A673 (cell line): ENCODE measurements around the gene DSP. TPM values are rescaled to one million over a fixed set of nuclear protein-coding genes. Genes with fewer than 3 reads are reported as not detected.

ENCODE experiments used
- BruUV-seq: library from RNA; stranded (reverse); fragments of 400-500 nt; replicated peaks from 2 replicates; lab custom pipeline; 2021; lab: Mats Ljungman, UMichigan
- CTCF ChIA-PET: fragments of 300-600 bp; sonication (Branson Sonifier 250); formaldehyde crosslinking; loops from one replicate; lab custom pipeline; 2022; ENCODE audit warnings: antibody characterized with exemption; lab: Charles Lee
- POLR2A ChIA-PET: fragments of 300-600 bp; sonication (Branson Sonifier 250); formaldehyde crosslinking; loops from one replicate; lab custom pipeline; 2022; ENCODE audit warnings: antibody characterized with exemption; ENCODE audit not compliant: low non-redundant PET; lab: Charles Lee
- DNase-seq: peaks from one replicate; pipeline ENCODE4 v3.0.0-alpha.2; 2015; ENCODE audit warnings: low spot score
- H3K27ac ChIP-seq: fragments of 200-600 bp; sonication (generic); 2 replicates; pipeline ENCODE4 v1.5.1; 2016; ENCODE audit warnings: mixed run types, low read depth, mild to moderate bottlenecking, mixed read lengths, antibody characterized with exemption, low read length; ENCODE audit not compliant: poor library complexity, severe bottlenecking
- H3K27me3 ChIP-seq: fragments of 200-600 bp; sonication (generic); replicated peaks from 2 replicates; pipeline ENCODE4 v1.6.1; 2017; ENCODE audit warnings: mixed run types, low read depth, mild to moderate bottlenecking, mixed read lengths, antibody characterized with exemption, low read length; ENCODE audit not compliant: insufficient read depth, poor library complexity
- H3K36me3 ChIP-seq: fragments of 200-600 bp; sonication (generic); 2 replicates; pipeline ENCODE4 v1.6.1; 2016; ENCODE audit warnings: mixed run types, mild to moderate bottlenecking, mixed read lengths, antibody characterized with exemption, low read length; ENCODE audit not compliant: insufficient read depth, poor library complexity, severe bottlenecking
- H3K4me1 ChIP-seq: fragments of 200-600 bp; sonication (generic); 2 replicates; pipeline ENCODE4 v1.6.1; 2017; ENCODE audit warnings: mixed run types, mild to moderate bottlenecking, mixed read lengths, antibody characterized with exemption, low read length; ENCODE audit not compliant: insufficient read depth, poor library complexity, severe bottlenecking
- H3K4me3 ChIP-seq: fragments of 200-600 bp; sonication (generic); 2 replicates; pipeline ENCODE4 v1.5.1; 2016; ENCODE audit warnings: low read depth, mixed run types, mild to moderate bottlenecking, mixed read lengths, low read length; ENCODE audit not compliant: poor library complexity, severe bottlenecking
- H3K9me3 ChIP-seq: fragments of 200-600 bp; sonication (generic); 2 replicates; pipeline ENCODE4 v1.6.1; 2016; ENCODE audit warnings: mixed run types, low read depth, mild to moderate bottlenecking, mixed read lengths, antibody characterized with exemption, low read length; ENCODE audit not compliant: poor library complexity, severe bottlenecking
- EZH2 ChIP-seq: fragments of 200-600 bp; sonication (generic); IDR thresholded peaks from 2 replicates; pipeline ENCODE4 v1.6.1; 2017; ENCODE audit warnings: borderline replicate concordance, low read depth, mild to moderate bottlenecking, mixed read lengths, antibody characterized with exemption, low read length; ENCODE audit not compliant: poor library complexity, severe bottlenecking
- intact Hi-C: fragments of 100-400 bp; cut with micrococcal nuclease; formaldehyde crosslinking; loops from one replicate; pipeline ENCODE4 v1.10.0; 2022; ENCODE audit not compliant: unreplicated experiment
- total RNA-seq: library from RNA; stranded (reverse); gene quantifications from 2 replicates; pipeline ENCODE4 v1.2.3, GENCODE V29; 2021
- TF ChIP-seq, protein P1 (sequence below): fragments of 300-800, 200-600 bp; sonication (generic); conservative IDR thresholded peaks from 2 replicates; pipeline ENCODE4 v1.5.1; 2017; ENCODE audit warnings: low read depth, mild to moderate bottlenecking, antibody characterized with exemption, low read length, moderate library complexity, mixed read lengths

Gene DSP
- total RNA-seq, 1 experiment from 2014 or later, result 0.28 TPM

DNA sequence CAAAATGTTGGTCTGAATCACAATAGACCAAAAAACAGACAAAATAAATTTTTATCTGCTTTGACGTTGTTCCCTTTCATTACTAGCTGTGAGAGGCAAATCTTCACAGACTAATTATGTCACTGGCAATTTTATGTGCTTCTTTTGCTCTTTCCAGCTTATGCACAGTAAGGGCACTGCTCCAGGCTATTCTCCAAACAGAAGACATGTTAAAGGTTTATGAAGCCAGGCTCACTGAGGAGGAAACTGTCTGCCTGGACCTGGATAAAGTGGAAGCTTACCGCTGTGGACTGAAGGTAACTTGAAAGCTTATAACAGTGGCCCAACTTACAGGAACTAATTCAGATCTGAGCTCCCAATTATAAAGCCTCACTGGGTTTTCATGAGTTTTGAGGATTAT lies 33.0 kb downstream of the DSP start:
- ChIA-PET POLR2A (no interaction called here), CTCF (no interaction called here)
- H3K36me3 ChIP-seq, result no peaks in the 10 kb centered on the region
- H3K27ac ChIP-seq, result no peak overlapping the region
- no peaks in the 10 kb centered on the region for H3K4me1 ChIP-seq
- H3K4me3 ChIP-seq, result no peak overlapping the region
- no peaks in the 10 kb centered on the region for H3K9me3 ChIP-seq
- no peak for DNase-seq
- TF ChIP-seq EZH2, result no peak
- H3K27me3 ChIP-seq, result no peaks in the 10 kb centered on the region
- BruUV-seq, result no TSS peak
- intact Hi-C loops, result no loop called here

DNA sequence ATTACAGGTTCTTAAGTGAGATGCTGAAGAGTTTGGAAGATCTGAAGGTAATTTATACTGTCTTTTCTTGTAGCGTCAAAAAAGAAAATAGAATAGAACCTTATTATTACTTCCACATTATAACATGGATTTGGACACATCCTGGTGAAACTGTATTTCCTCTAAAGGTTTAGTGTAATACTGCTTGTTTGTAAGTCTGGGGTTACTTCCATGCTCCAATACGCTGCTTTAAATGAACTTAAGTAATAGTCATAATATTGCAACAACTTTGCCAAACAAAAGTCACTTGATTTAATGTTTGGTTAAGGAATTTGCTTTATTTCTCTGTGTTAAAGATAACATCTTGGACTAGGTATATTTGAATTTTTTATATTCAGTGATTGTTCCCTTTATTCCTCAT lies 37.0 kb downstream of the DSP start:
- no TSS peak for BruUV-seq
- no peaks in the 10 kb centered on the region for H3K4me1 ChIP-seq
- no peak overlapping the region for H3K27ac ChIP-seq
- no peak for TF ChIP-seq EZH2
- TF ChIP-seq, protein P1, sequence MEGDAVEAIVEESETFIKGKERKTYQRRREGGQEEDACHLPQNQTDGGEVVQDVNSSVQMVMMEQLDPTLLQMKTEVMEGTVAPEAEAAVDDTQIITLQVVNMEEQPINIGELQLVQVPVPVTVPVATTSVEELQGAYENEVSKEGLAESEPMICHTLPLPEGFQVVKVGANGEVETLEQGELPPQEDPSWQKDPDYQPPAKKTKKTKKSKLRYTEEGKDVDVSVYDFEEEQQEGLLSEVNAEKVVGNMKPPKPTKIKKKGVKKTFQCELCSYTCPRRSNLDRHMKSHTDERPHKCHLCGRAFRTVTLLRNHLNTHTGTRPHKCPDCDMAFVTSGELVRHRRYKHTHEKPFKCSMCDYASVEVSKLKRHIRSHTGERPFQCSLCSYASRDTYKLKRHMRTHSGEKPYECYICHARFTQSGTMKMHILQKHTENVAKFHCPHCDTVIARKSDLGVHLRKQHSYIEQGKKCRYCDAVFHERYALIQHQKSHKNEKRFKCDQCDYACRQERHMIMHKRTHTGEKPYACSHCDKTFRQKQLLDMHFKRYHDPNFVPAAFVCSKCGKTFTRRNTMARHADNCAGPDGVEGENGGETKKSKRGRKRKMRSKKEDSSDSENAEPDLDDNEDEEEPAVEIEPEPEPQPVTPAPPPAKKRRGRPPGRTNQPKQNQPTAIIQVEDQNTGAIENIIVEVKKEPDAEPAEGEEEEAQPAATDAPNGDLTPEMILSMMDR, result no peak
- ChIA-PET POLR2A (no interaction called here), CTCF (interaction anchor here (0.6 kb wide), 1 partner anchor 98 kb away, joined by 9 read pairs; no protein-coding TSS in a partner anchor)
- no peaks in the 10 kb centered on the region for H3K36me3 ChIP-seq
- intact Hi-C loops, result no loop called here
- H3K4me3 ChIP-seq, result no peak overlapping the region
- H3K27me3 ChIP-seq, result no peaks in the 10 kb centered on the region
- no peaks in the 10 kb centered on the region for H3K9me3 ChIP-seq
- DNase-seq, result no peak

DNA sequence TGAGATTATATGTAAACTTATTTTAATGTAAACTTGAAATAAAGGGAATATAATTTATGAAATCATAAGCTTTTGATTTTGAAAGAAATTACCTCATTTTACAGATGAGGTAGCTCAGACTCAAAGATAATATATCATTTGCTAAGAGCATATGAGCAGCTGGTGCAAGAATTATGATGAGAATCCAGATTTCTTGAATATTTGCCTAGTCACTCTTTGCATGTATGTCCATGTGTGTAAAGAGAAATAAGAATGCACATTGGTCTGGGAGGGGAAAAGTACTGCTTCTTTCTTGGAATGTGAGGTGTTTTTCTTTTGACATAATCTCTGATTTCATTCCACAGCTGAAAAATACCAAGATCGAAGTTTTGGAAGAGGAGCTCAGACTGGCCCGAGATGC lies 37.5 kb downstream of the DSP start:
- no TSS peak for BruUV-seq
- ChIA-PET POLR2A (no interaction called here), CTCF (interaction anchor here (0.6 kb wide), 1 partner anchor 98 kb away, joined by 9 read pairs; no protein-coding TSS in a partner anchor)
- no peaks in the 10 kb centered on the region for H3K27me3 ChIP-seq
- TF ChIP-seq, protein P1, result no peak
- no peak for TF ChIP-seq EZH2
- no peaks in the 10 kb centered on the region for H3K36me3 ChIP-seq
- no peak for DNase-seq
- no peaks in the 10 kb centered on the region for H3K9me3 ChIP-seq
- H3K4me1 ChIP-seq, result no peaks in the 10 kb centered on the region
- H3K27ac ChIP-seq, result no peak overlapping the region
- intact Hi-C loops, result no loop called here
- H3K4me3 ChIP-seq, result no peak overlapping the region

DNA sequence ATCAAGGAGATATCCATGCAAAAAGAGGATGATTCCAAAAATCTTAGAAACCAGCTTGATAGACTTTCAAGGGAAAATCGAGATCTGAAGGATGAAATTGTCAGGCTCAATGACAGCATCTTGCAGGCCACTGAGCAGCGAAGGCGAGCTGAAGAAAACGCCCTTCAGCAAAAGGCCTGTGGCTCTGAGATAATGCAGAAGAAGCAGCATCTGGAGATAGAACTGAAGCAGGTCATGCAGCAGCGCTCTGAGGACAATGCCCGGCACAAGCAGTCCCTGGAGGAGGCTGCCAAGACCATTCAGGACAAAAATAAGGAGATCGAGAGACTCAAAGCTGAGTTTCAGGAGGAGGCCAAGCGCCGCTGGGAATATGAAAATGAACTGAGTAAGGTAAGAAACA lies 38.4 kb downstream of the DSP start:
- ChIA-PET CTCF (no interaction called here), POLR2A (no interaction called here)
- Histone ChIP-seq H3K4me1 (no peaks in the 10 kb centered on the region), H3K27ac (no peak overlapping the region), H3K9me3 (no peaks in the 10 kb centered on the region), H3K36me3 (no peaks in the 10 kb centered on the region), H3K4me3 (no peak overlapping the region), H3K27me3 (no peaks in the 10 kb centered on the region)
- no peak for DNase-seq
- intact Hi-C loops, result no loop called here
- no peak for TF ChIP-seq EZH2
- TF ChIP-seq, protein P1, result no peak
- no TSS peak for BruUV-seq
